NT2/D1 (cell line): ENCODE data around the gene SMOC2.
A peak's percentile ranks its signal among the peaks of the same experiment; 100 is the strongest.

Experiments
- DNase-seq: peaks from one replicate; pipeline ENCODE4 v3.0.0-alpha.2; 2011; ENCODE audit warnings: low read depth, low spot score
- H3K27me3 ChIP-seq: 2 replicates; pipeline ENCODE4 v1.6.0; 2011; ENCODE audit warnings: mild to moderate bottlenecking; ENCODE audit not compliant: insufficient read length, insufficient read depth
- H3K36me3 ChIP-seq: 2 replicates; pipeline ENCODE4 v1.6.1; 2011; ENCODE audit warnings: mild to moderate bottlenecking, low read length, mixed read lengths; ENCODE audit not compliant: insufficient read depth, insufficient read length
- H3K4me1 ChIP-seq: 2 replicates; pipeline ENCODE4 v1.5.1; 2011; ENCODE audit not compliant: insufficient read depth, insufficient read length
- H3K4me3 ChIP-seq: 2 replicates; pipeline ENCODE4 v1.5.1; 2011; ENCODE audit warnings: low read depth; ENCODE audit not compliant: insufficient read length
- H3K9ac ChIP-seq: 2 replicates; pipeline ENCODE4 v1.6.0; 2011; ENCODE audit warnings: low read depth; ENCODE audit not compliant: insufficient read length
- H3K9me3 ChIP-seq: 2 replicates; pipeline ENCODE4 v1.5.1; 2011; ENCODE audit warnings: mild to moderate bottlenecking, low read length; ENCODE audit not compliant: insufficient read depth
- SUZ12 ChIP-seq: IDR thresholded peaks from 2 replicates; pipeline ENCODE4 v1.6.1; 2011; ENCODE audit not compliant: insufficient read length, insufficient read depth; ENCODE audit errors: extremely low read depth
- YY1 ChIP-seq: IDR thresholded peaks from 2 replicates; pipeline ENCODE4 v1.6.1; 2011; ENCODE audit not compliant: insufficient read length, insufficient read depth
- ZNF274 ChIP-seq: IDR thresholded peaks from 2 replicates; pipeline ENCODE4 v1.6.1; 2011; ENCODE audit warnings: mild to moderate bottlenecking, low read depth, low read length

SMOC2 gene

DNA sequence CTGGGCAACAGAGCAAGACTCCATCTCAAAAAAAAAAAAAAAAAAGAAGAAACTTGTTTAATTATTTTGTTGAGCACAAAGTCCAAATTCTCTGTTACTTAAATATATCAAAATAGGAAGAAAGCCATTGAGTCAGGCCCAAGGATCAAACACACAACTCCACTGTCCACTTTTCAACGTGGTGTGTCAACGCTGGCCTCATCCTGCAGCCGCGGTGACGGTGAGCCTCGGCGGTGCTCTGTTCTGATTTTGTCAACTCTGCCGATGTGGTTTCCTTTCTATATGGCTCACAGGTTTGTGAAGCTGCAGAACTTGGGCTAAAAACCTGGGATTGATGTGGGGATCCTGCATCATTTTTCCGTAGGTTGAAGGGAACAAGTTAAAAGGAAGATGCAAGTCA, 3.2 kb upstream of the SMOC2 start:
- Histone ChIP-seq H3K9me3 (no peaks in the 10 kb centered on the region), H3K36me3 (no peaks in the 10 kb centered on the region), H3K4me1 (no peaks in the 10 kb centered on the region), H3K27me3 (peaks cover 49% of the 10 kb centered on the region), H3K4me3 (no peak overlapping the region), H3K9ac (no peak overlapping the region)
- TF ChIP-seq ZNF274 (no peak), YY1 (no peak), SUZ12 (no peak)
- no peak for DNase-seq

DNA sequence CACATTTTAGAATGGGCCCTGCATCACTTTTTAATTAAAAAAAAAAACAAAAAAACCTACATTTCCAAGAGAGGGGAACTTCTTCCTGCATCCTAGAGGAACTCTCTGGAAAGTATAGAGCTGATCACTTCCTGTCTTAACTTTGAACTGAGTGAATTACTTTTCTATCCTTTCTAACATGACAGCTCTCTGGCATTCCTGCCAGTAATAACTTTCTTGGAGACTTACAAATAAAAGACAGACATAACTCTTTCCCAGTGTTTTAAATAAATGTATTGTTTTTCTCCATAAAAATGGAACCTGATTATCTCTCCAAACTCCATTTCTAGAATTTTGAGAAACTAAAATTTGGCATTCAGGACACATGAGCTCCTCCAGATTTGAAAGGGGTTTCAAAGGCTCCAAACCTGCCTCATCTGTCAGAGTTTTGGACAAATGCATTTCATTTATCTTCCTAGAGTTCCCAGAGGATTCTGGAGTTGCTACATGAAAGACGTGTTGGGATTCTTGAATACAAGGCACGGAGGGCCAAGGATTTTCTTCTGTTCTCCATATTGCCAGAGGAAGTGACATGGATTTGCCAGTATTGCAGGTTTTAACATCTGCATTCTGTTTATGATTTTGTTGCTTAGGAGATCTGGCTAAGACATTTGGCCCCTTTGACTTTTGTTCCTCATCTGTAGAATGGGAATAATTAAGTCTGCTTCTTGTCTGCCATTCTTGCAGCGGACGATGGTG, 2.0 kb upstream of the SMOC2 start:
- no peaks in the 10 kb centered on the region for H3K36me3 ChIP-seq
- no peak for DNase-seq
- H3K27me3 ChIP-seq = peaks cover 59% of the 10 kb centered on the region
- no peak for TF ChIP-seq YY1
- no peak for TF ChIP-seq ZNF274
- no peak for TF ChIP-seq SUZ12
- H3K4me1 ChIP-seq = peaks cover 4% of the 10 kb centered on the region
- no peak overlapping the region for H3K9ac ChIP-seq
- H3K9me3 ChIP-seq = no peaks in the 10 kb centered on the region
- no peak overlapping the region for H3K4me3 ChIP-seq

DNA sequence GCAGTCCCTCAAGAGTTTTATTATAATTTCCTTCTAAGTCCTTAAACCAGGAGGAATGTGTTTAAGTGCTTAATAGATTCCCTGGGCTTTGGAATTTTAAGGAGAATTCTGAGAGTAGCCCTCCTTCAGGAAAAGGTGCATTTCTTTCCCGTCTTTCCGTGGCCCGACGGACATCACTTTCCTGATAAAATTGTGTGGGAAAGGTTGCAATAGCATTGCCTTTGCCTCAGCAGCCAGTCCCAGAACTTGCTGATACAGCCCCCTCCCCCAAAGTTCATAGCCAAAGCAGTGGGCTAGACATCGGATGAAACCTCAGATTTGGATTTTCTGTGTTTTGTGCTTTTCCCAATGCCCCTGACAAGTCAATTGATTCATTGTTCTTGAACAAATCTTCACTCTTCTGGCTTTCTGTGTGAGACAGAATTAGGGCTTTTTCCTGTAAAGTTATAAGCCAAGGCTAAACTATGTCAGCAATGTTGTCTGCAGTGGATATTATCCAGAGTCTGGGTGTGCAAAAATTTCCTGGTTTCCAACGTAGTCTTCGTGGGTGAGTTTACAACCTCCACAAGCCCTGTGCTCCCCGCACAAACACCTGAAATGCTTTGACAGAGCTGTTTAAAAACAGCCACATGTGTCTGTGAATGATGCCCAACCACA, 1.1 kb upstream of the SMOC2 start:
- Histone ChIP-seq H3K27me3 (peaks cover 59% of the 10 kb centered on the region), H3K4me3 (no peak overlapping the region), H3K4me1 (peaks cover 4% of the 10 kb centered on the region), H3K36me3 (no peaks in the 10 kb centered on the region), H3K9ac (no peak overlapping the region), H3K9me3 (no peaks in the 10 kb centered on the region)
- TF ChIP-seq ZNF274 = no peak
- no peak for TF ChIP-seq SUZ12
- no peak for TF ChIP-seq YY1
- DNase-seq = no peak

- peaks cover 59% of the 10 kb centered on the region for H3K27me3 ChIP-seq
- H3K9me3 ChIP-seq = no peaks in the 10 kb centered on the region
- DNase-seq = no peak
- H3K9ac ChIP-seq = peak overlapping the region; percentile 61
- H3K4me3 ChIP-seq = peak overlapping the region; percentile 54
- TF ChIP-seq ZNF274 (no peak), SUZ12 (no peak), YY1 (no peak)
- peaks cover 4% of the 10 kb centered on the region for H3K4me1 ChIP-seq
- H3K36me3 ChIP-seq = no peaks in the 10 kb centered on the region
Observed at GRCh38 chr6:168441434-168442391, 729 bp downstream of the SMOC2 start.

DNA sequence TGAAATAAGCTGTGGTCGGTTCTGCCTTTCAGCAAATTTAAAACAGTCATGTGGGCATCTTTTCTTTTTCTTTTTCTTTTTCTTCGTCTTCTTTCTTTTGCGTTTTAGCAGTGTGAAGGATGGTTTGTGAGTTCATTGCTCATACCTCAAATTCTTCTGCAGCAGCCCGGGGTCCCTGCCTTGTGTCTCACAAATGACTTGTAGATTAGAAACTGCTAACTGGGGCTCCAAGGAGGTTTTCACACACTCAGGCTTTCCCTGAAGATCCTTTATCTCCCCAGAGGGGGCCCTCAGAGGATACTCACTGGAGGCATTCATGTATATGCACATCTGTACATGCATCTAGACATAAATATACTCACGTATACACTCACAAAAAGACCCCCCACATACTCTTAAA, 1.7 kb downstream of the SMOC2 start:
- Histone ChIP-seq H3K9ac (no peak overlapping the region), H3K9me3 (no peaks in the 10 kb centered on the region), H3K27me3 (peaks cover 59% of the 10 kb centered on the region), H3K36me3 (no peaks in the 10 kb centered on the region), H3K4me3 (peak overlapping the region; percentile 54), H3K4me1 (peaks cover 4% of the 10 kb centered on the region)
- DNase-seq = peak; percentile 39
- TF ChIP-seq SUZ12 (no peak), YY1 (no peak), ZNF274 (no peak)

GRCh38 chr6:168447282-168447681, 6.3 kb downstream of the SMOC2 start:
- H3K4me1 ChIP-seq = peaks cover 5% of the 10 kb centered on the region
- peaks cover 15% of the 10 kb centered on the region for H3K27me3 ChIP-seq
- TF ChIP-seq YY1 = no peak
- TF ChIP-seq SUZ12 = no peak
- TF ChIP-seq ZNF274 = no peak
- no peaks in the 10 kb centered on the region for H3K9me3 ChIP-seq
- DNase-seq = no peak
- H3K36me3 ChIP-seq = no peaks in the 10 kb centered on the region
- H3K4me3 ChIP-seq = no peak overlapping the region
- no peak overlapping the region for H3K9ac ChIP-seq

DNA sequence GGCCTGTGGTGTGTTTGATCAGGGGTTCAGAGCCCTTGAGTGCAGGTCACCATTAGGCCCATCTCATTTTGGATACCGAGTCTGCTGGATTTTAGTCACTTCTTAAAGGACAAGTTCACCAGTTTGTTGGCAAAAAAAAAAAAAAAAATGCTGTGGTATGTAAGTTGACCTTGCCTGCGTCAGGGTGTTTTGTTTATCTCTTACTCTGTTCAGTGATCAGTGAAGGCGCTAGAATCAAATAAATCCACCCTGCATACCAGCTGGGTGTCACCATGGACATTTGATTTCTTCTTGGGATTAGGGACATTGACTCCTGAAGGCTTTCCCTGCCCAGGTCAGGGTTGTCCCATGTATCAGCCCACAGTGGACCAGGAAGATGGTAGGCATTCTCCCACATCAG, 6.7 kb downstream of the SMOC2 start:
- no peak for DNase-seq
- Histone ChIP-seq H3K9me3 (no peaks in the 10 kb centered on the region), H3K4me1 (peaks cover 8% of the 10 kb centered on the region), H3K4me3 (no peak overlapping the region), H3K9ac (no peak overlapping the region), H3K27me3 (peaks cover 11% of the 10 kb centered on the region), H3K36me3 (no peaks in the 10 kb centered on the region)
- TF ChIP-seq SUZ12 (no peak), YY1 (no peak), ZNF274 (no peak)
